ENCODE measurements around the gene DTYMK.

DNA sequence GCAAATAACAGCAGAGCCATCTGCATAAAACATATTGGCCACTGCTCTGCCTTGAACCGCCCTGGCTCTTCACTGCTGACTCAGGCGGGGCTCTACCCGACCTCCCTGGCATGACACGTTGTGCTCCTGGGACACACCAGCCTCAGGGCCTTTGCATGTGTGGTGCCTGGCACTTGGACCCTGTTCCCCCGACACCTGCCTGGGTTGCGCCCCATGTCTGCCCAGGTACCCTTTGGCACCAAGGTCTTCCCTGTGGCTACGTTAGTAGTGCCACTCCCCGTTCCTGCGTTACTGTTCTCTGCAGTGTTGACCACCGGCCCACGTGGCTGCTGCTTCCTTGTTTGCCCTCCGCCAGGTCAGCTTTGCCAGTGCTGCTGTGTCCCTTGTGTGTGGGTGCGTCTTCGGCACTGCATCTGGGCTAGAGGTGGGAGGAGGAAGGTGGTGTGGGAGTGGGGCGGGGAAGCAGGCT is 28.8 kb downstream of the DTYMK start:
- no peak for TF ChIP-seq CREB1 (CRISPR knock-in tag; IDR thresholded peaks at IDR 0.05)
- TF ChIP-seq, protein P1, sequence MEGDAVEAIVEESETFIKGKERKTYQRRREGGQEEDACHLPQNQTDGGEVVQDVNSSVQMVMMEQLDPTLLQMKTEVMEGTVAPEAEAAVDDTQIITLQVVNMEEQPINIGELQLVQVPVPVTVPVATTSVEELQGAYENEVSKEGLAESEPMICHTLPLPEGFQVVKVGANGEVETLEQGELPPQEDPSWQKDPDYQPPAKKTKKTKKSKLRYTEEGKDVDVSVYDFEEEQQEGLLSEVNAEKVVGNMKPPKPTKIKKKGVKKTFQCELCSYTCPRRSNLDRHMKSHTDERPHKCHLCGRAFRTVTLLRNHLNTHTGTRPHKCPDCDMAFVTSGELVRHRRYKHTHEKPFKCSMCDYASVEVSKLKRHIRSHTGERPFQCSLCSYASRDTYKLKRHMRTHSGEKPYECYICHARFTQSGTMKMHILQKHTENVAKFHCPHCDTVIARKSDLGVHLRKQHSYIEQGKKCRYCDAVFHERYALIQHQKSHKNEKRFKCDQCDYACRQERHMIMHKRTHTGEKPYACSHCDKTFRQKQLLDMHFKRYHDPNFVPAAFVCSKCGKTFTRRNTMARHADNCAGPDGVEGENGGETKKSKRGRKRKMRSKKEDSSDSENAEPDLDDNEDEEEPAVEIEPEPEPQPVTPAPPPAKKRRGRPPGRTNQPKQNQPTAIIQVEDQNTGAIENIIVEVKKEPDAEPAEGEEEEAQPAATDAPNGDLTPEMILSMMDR (IDR thresholded peaks at IDR 0.05), result no peak
- TF ChIP-seq RELA (CRISPR knock-in tag; IDR thresholded peaks at IDR 0.05; ENCODE audit: borderline replicate concordance), result no peak
- TF ChIP-seq ATF1 (CRISPR knock-in tag; IDR thresholded peaks at IDR 0.05), result no peak
- TF ChIP-seq, protein P2, sequence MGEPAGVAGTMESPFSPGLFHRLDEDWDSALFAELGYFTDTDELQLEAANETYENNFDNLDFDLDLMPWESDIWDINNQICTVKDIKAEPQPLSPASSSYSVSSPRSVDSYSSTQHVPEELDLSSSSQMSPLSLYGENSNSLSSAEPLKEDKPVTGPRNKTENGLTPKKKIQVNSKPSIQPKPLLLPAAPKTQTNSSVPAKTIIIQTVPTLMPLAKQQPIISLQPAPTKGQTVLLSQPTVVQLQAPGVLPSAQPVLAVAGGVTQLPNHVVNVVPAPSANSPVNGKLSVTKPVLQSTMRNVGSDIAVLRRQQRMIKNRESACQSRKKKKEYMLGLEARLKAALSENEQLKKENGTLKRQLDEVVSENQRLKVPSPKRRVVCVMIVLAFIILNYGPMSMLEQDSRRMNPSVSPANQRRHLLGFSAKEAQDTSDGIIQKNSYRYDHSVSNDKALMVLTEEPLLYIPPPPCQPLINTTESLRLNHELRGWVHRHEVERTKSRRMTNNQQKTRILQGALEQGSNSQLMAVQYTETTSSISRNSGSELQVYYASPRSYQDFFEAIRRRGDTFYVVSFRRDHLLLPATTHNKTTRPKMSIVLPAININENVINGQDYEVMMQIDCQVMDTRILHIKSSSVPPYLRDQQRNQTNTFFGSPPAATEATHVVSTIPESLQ (CRISPR knock-in tag; IDR thresholded peaks at IDR 0.05), result no peak
